Stimulated activated CD4-positive, alpha-beta T cell treated with anti-CD3 and anti-CD28 coated beads, Interleukin-1b, Interleukin-23, amount 100 ng/mL, for 24 hours (primary cell): Measurements from ENCODE around the gene TMEM167B.
"Not testable (repeated sequence)": the region's sequence is repeated elsewhere in the genome, so short reads cannot be mapped to it uniquely, and the experiment has no call there.

ENCODE experiments used
- DNase-seq, 4 experiments: peaks; one replicate each; pipeline ENCODE4 v3.0.0-alpha.2; 2020; ENCODE audit warnings: low read depth in 4 of 4, low spot score in 1 of 4

Gene TMEM167B

DNA sequence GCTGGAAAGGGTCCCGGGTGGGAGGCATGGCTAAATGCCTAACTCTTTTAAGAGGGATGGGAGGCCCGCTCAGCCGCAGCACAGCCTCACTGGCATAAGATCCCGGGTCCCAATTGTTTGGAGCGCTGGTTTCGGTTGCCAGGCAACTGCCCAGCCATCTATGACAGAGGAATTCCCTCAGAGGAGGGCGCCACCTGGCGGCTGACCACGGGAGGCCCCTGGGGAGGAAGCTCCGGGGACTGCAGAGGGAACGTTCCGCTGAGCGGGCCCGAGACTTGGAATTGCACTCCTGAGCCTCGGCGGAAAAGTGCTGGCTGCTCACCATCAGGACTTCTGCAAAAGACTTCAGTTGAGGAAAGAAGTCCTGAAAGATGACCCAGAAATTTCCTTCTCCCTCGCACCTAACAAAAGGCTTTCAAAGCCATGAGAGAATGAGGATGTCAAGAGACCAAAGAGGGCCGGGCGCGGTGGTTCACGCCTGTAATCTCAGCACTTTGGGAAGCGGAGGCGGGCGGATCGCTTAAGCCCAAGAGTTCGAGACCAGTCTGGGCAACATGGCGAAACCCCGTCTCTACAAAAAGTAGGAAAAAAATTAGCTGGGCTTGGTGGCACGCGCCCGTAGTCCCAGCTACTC is 22.2 kb downstream of the TMEM167B start:
- DNase-seq = peak; percentile 80 to 89 (median 84)

DNA sequence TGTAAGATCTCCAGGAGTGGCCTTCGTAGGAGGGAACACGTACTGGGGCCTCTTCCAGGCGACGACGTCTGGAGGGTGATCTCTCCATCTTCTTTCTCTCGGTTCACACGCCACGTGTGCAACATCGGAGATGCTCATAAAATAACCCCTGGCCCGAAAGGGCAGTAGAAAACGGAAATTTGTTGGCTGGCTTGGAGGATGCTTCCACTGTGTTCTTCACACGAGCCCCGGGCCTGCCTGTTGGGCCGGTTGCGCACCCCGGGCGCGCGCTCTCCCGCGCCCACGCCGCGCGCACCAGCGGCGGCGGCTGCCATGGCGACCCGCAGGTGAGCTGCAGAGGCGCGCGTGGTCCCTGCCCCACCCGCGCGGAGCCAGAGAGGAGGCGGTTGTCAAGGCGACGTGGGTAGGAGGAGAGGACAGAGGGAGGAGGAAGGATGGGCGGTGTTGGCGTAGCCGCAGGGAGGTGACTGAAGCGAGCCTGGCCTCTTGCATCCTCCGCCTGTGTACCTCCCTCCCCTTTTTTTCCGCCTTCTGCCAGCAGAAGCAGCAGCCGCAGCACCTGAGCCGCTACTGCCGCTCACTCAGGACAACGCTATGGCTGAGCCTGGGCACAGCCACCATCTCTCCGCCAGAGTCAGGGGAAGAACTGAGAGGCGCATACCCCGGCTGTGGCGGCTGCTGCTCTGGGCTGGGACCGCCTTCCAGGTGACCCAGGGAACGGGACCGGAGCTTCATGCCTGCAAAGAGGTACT is 23.2 kb downstream of the TMEM167B start, which contains the start of gene ELAPOR1:
Gene ELAPOR1, plus strand, starts transcription at position 526 of the 752 bp plus-strand sequence. Its CDS starts 69 bp downstream, at position 595.
- peak; percentile 41 to 75 (median 58) for DNase-seq

DNA sequence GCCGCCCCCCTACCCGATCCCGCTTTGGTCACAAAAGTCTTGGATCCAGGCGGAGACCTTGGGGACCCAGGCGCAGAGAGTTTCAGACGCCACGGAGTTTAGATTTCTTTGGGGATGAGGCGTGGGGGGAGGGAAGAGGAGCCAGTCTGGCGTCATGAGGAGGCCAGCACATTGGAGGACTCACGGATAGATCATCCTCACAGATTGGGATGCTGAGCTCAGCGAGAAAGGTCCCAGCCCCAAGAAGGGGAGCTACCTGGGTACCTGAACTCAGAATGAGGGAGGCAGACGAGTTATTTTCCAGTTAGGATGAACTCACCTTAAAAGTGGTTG is 23.7 kb downstream of the TMEM167B start:
- DNase-seq = no peak

DNA sequence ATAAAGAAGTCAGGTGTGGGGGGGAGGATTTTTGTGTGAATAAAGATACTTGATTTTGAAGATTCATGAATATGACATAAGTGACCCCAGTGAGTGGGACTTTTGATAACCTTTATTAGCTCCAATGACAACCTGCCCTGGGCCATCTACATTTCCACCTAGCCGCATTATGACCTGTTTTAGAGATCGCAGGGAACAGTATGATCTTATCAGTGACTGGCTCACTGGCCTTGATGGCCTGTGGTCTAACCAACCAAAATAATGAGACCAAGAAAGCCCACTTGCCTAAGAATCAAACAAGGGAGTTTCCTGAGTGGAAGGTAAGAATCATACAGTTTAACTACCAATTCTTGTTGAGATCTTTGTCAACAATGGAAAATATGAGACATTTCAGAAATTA is 25.1 kb downstream of the TMEM167B start:
- DNase-seq = no peak

DNA sequence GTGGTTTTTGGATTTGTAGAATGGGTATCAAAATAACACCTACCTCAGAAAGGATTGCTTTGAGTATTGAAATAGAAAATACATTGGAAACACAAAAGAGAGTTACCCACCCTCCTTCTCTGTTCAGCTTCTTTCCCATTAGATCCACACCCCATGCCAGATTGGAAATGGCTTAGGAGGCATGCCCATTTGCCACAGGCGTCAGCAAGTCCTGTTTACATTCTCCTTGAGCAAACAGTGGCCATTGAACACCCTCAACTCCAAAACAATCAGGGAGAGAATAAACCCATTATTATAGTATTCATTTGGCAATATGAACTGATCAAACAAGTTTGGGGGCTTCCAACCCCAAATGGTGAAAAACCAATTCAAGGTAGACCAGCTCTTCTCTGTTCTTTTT is 25.7 kb downstream of the TMEM167B start:
- DNase-seq = no peak

DNA sequence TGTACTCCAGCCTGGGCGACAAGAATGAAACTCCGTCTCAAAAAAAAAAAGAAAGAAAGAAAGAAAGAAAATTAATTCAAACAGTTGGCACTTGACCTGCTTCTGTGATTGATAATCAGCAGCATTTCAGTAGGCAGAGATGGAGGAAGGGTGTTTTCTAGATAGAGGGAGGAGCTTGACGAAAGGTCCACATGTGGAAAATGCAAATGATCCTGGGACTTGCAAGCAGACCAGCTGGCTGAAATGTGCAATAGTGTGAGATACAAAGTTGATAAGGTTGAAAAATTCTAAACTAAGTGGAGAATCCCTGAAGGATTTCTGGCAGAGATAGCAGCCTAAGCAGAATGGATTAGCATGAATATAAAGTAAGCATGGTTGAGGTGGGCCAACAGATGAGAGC is 27.5 kb downstream of the TMEM167B start:
- no peak for DNase-seq

DNA sequence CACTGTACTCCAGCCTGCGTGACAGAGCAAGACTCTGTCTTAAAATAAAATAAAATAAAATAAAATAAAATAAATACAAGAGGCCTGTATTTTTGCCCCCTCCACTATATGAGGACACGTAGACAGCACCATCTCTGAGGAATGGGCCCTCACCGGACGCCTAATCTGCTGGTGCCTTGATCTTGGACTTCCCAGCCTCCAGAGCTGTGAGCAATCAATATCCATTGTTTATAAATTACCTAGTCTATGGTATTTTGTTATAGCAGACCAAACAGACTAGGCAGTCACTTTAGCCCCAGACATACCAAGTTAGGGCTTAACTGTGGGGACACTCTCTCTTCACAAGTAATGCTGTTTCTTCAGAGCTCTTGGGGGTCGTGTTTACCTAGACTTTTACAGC is 29.8 kb downstream of the TMEM167B start:
- DNase-seq = no peak

DNA sequence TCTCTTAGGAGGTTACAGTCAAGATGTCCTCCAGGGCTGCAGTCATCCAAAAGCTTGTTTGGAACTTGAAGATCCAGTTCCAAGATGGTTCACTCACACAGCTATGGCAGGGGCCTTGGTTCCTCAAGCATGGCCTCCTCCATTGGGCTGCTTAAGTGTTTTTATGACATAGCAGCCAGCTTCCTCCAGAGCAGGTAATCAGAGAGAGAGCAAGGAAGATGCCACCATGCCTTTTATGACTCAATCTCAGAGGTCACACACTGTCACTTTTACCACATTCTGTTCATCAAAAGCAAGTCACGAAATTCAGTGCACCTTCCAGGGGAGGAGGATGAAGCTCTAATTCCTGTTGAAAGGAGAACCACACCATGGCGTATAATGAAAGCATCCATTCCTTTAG is 40.5 kb downstream of the TMEM167B start:
- DNase-seq = no peak

DNA sequence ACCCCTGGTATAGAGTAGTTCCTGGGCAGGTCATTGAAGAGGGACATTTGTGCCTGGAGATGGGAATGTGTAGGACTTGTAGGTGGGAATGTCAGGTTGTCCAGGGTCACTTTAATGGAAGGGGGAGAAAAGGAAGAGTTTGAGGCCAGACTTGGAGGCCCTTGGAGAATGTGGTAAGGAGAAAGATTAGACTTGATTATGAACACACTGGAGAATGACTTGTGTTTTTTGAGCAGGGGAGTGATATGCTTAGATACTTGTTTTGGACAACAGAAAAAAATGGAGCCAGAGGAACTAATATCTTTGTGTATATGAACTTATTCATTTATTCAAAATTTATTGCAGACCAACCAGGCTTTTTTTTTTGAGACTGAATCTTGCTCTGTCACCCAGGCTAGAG is 41.2 kb downstream of the TMEM167B start:
- DNase-seq = no peak

DNA sequence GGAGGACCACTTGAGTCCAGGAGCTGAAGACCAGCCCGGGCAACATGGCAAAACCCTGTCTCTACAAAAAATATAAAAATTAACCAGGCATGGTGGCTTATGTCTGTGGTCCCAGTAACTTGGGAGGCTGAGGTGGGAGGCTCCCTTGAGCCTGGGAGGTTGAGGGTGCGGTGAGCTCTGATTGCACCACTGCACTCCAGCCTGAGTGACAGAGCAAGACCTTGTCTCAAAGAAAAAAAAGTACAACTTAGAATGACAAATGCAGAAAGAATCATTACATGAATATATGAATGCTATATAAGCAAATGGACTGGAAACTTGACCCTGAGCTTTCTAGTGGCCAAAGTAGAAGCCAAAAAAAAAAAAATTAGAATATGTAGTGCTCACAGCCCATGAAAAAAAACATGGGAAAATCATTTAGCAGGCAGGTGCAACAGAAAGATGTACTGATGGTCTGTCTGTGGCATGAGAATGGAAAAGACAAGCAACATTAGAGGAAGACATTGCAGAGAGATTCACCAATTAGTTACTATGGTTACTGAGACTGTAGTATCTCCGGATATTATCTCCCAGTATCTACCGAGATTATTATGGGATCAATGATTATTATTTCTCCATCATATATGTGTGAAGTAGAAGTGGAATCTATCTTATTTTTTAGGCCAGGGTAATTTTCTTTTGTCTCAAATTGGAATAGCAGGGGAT is 42.6 kb downstream of the TMEM167B start:
- no peak for DNase-seq

DNA sequence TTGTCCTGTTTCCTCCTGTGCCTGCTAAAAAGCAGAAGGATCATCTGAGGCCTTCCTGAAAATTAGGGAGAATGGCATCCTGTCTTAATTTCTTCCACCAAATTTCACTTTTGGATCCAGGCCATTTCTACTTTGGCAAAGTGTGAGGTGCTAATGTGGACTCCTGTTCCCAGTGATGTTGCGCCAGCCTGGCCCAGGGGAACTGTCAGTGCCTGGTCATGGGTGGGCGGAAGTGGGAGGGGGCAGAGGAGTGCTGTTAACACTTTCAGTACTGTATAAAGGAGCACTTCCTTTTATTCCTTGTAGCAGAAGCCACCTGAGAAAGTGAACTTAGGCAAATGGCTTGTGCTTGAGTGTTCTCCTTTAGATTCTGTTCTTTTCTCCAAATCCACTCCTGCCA is 43.3 kb downstream of the TMEM167B start:
- DNase-seq = no peak

DNA sequence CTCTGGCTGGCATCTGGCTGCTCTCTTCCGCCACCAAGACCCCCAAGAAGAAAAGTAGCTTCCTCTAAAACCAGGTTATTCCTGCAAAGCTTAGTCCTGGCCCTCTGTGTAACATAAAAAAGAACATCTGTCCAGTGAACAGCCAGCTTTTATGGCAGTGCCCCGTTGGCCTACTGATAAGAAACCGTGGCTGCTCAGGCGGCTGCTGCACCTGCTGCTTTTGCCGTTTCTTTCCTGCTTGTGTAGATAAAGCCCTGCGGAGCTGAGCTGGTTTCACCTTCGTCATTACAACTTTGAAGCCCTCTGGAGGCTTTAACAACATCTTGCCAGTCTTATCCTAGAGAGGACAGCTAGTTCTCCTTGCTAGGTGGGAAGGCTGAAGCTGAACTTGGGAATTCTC is 43.9 kb downstream of the TMEM167B start:
- DNase-seq = no peak

DNA sequence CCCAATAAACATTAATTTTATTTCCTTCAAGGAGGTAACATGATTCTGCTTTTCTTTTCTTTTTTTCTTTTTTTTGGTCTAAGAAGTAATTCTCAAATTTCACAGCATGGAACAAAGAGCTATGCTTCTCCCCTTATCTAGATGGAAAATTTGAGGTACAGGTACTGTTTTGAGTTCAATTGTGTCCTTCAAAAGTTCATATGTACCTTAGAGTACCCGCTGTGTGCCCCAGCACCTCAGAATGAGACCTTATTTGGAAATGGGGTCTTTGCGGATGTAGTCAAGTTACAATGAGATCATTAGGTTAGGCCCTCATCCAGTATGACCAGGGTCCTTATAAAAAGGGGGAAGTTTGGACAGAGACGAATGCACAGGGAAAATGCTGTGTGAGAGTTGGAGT is 45.4 kb downstream of the TMEM167B start:
- no peak for DNase-seq

DNA sequence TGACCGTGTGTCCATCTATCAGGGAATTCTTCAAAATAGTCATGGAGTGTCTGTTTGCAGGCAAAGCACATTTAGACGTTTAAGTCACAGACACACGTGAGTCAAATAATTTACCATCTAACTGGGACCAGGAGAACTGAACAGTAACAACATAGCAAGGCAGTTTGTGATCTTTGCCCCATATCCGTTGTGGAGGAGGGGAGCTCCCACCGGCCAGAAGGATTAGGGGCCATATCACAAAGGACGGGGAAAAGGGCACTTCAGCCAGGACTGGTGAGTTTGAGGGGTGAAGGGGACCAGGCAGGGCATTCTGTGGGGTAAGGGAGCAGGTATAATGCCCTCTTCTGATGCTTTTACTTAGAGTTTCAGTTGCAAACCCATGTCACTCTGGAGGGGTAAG is 46.2 kb downstream of the TMEM167B start:
- DNase-seq = no peak

DNA sequence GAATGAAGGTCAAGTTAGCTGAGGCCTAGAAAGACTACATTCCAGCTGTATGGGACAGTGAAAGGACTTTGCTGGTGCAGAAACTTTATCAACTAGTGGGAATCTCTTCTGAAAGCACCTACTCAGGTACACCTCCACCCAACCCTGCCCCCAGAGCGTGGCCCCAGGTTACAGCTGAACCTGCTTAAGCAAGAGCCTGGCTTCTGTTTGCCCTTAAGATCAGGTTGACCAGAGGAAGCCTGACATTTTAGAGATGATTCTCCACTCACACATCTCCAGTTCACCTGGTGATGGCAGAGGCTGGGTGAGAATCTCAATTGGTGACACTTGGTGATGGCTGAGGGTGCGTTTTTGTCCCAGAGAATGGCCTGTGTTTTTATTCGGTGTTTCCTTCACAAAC is 47.4 kb downstream of the TMEM167B start:
- DNase-seq = no peak

DNA sequence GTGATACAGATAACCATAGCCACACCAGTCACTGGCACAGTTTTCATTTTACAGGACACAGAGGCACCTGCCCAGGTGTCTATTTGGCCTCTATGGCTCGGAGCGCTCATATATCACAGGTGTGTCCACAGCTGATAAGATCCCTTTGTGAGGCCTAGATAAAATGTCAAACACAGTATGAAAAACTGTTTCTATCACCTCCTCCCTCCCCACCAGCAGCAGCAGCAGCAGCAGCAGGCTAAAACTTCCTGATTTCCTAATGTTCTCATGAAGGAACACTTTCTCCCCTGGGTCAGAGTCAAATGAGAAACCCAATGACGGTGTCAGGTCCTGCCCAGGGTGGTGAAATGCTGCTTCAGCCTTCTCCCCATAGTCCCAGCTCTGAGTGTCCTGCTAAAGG is 47.8 kb downstream of the TMEM167B start:
- no peak for DNase-seq

DNA sequence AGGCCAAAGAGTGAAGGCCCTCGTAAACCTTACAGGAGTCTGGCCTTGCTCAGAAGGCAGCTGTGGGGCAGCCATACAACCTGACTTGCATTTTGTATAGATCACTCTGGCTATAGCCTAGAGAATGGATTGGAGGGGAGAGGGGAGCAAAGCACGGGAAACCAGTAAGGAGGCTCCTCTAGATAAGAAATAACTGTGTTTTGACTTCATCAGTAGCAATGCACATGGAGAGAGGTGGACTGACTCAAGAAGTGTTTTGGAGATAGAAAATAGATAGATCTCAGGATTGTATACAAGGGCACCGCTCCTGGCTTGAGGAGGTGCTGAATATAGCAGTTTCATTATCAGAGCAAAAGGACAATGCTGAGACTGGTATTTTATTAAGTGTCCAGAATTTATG is 49.8 kb downstream of the TMEM167B start:
- no peak for DNase-seq

DNA sequence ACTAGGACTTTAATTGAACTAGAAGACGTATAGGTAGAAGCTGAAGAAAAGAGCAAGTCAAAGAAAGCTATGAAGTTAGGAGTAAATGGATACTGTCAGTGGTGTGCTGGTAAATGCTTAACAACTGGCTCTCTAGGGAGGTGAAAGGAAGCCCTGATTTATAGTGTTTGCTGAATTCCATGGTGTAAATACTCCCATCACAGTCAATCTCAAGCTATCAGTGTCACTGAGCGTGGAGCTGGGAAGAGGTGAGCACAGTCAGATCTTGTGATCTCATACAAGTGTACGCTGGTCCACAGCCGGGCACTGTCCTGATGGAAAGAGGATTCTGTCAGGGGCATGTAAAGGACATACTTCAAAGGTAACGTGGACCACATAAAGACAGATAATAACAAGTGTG is 51.7 kb downstream of the TMEM167B start:
- DNase-seq = no peak

DNA sequence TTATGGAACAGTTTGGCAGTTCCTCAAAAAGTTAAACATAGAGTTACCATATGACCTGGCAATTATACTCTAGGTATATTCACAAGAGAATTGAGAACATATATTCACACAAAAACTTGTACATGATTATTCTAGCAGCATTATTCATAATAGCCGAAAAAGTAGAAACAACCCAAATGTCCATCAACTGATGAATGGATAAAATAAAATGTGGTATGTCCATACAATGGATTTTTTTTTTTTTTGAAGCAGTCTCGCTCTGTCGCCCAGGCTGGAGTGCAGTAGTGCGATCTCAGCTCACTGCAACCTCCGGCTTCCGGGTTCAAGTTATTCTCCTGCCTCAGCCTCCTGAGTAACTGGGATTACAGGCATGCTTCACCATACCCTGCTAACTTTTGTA is 52.2 kb downstream of the TMEM167B start:
- not testable (repeated sequence) for DNase-seq
